Esophagus squamous epithelium (tissue), 4 donors: ENCODE results near the gene SIGLEC12.

Source experiments
- POLR2A ChIP-seq, 4 donors: fragments of 450-650 bp; IDR thresholded peaks; one replicate each; pipeline ENCODE4 v1.6.1; 2017; ENCODE audit warnings: antibody characterized with exemption in 4 of 4, mild to moderate bottlenecking in 4 of 4, moderate library complexity in 3 of 4
- TF ChIP-seq, protein P1 (sequence below), 6 experiments: fragments of 450-650 bp in 4 of 6; fragments of 200-600 bp in 2 of 6; sonication (generic) in 2 of 6; IDR thresholded peaks; one replicate each; pipeline ENCODE4 v1.5.1; 2016 to 2019; ENCODE audit warnings: antibody characterized with exemption in 6 of 6, mild to moderate bottlenecking in 4 of 6, moderate library complexity in 4 of 6

GRCh38 chr19:51485960-51486660 lies 15.5 kb downstream of the SIGLEC12 start:
- TF ChIP-seq, protein P1, sequence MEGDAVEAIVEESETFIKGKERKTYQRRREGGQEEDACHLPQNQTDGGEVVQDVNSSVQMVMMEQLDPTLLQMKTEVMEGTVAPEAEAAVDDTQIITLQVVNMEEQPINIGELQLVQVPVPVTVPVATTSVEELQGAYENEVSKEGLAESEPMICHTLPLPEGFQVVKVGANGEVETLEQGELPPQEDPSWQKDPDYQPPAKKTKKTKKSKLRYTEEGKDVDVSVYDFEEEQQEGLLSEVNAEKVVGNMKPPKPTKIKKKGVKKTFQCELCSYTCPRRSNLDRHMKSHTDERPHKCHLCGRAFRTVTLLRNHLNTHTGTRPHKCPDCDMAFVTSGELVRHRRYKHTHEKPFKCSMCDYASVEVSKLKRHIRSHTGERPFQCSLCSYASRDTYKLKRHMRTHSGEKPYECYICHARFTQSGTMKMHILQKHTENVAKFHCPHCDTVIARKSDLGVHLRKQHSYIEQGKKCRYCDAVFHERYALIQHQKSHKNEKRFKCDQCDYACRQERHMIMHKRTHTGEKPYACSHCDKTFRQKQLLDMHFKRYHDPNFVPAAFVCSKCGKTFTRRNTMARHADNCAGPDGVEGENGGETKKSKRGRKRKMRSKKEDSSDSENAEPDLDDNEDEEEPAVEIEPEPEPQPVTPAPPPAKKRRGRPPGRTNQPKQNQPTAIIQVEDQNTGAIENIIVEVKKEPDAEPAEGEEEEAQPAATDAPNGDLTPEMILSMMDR (IDR thresholded peaks at IDR 0.05) = no peak
- TF ChIP-seq POLR2A (IDR thresholded peaks at IDR 0.05) = no peak
